Astrocyte (in vitro differentiated cells and primary cell): ENCODE data around the gene TFIP11. TPM values are rescaled to one million over a fixed set of nuclear protein-coding genes. Genes with fewer than 3 reads are reported as not detected.

Experiments
- DNase-seq: peaks from one replicate; pipeline ENCODE4 v3.0.0-alpha.2; 2010; ENCODE audit warnings: low read depth
- FAIRE-seq: peaks from 2 replicates; lab custom pipeline; 2011; peaks lifted over from hg19 to GRCh38; lab: Jason Lieb, UNC
- H2AFZ ChIP-seq: 2 replicates; pipeline ENCODE4 v1.6.0; 2012; ENCODE audit warnings: low read depth, low read length, inconsistent platforms
- H3K27ac ChIP-seq: 2 replicates; pipeline ENCODE4 v1.5.1; 2011; ENCODE audit warnings: low read depth, low read length, inconsistent platforms
- H3K27me3 ChIP-seq: 2 replicates; pipeline ENCODE4 v1.6.0; 2011; ENCODE audit warnings: low read length, inconsistent platforms; ENCODE audit not compliant: insufficient read depth
- H3K36me3 ChIP-seq: 2 replicates; pipeline ENCODE4 v1.5.1; 2011; ENCODE audit warnings: low read length, inconsistent platforms; ENCODE audit not compliant: insufficient read depth
- H3K4me1 ChIP-seq: 2 replicates; pipeline ENCODE4 v1.5.1; 2011; ENCODE audit warnings: low read length, inconsistent platforms; ENCODE audit not compliant: insufficient read depth
- H3K4me2 ChIP-seq: 2 replicates; pipeline ENCODE4 v1.6.0; 2012; ENCODE audit warnings: low read length, inconsistent platforms
- H3K4me3 ChIP-seq: 2 replicates; pipeline ENCODE4 v1.5.1; 2011; ENCODE audit warnings: low read depth, mild to moderate bottlenecking, low read length, inconsistent platforms; ENCODE audit not compliant: insufficient read depth
- H3K79me2 ChIP-seq: 2 replicates; pipeline ENCODE4 v1.6.0; 2012; ENCODE audit warnings: mild to moderate bottlenecking, low read length, inconsistent platforms; ENCODE audit not compliant: insufficient read depth
- H3K9ac ChIP-seq: 2 replicates; pipeline ENCODE4 v1.6.0; 2012; ENCODE audit warnings: mild to moderate bottlenecking, low read length, inconsistent platforms
- H3K9me3 ChIP-seq: 2 replicates; pipeline ENCODE4 v1.5.1; 2012; ENCODE audit warnings: low read depth, mild to moderate bottlenecking, low read length, inconsistent platforms; ENCODE audit not compliant: insufficient read depth
- H4K20me1 ChIP-seq: 2 replicates; pipeline ENCODE4 v1.6.0; 2012; ENCODE audit warnings: low read length, inconsistent platforms; ENCODE audit not compliant: insufficient read depth
- H3K27ac Mint-ChIP-seq: one replicate; pipeline ENCODE4 v1.8.0; 2021; ENCODE audit warnings: mild to moderate bottlenecking, mixed read lengths; ENCODE audit not compliant: unreplicated experiment
- H3K27me3 Mint-ChIP-seq: one replicate; pipeline ENCODE4 v1.8.0; 2021; ENCODE audit warnings: low read depth, mixed read lengths; ENCODE audit not compliant: unreplicated experiment
- H3K36me3 Mint-ChIP-seq: one replicate; pipeline ENCODE4 v1.8.0; 2021; ENCODE audit warnings: low read depth, mixed read lengths; ENCODE audit not compliant: unreplicated experiment
- H3K4me1 Mint-ChIP-seq: one replicate; pipeline ENCODE4 v1.8.0; 2021; ENCODE audit warnings: low read depth, mixed read lengths; ENCODE audit not compliant: unreplicated experiment
- H3K4me3 Mint-ChIP-seq: one replicate; pipeline ENCODE4 v1.8.0; 2021; ENCODE audit warnings: mild to moderate bottlenecking, moderate library complexity, mixed read lengths; ENCODE audit not compliant: unreplicated experiment
- H3K9me3 Mint-ChIP-seq: one replicate; pipeline ENCODE4 v1.8.0; 2021; ENCODE audit warnings: mild to moderate bottlenecking, mixed read lengths; ENCODE audit not compliant: unreplicated experiment
- CTCF ChIP-seq: IDR thresholded peaks from 2 replicates; pipeline ENCODE4 v1.5.1; 2011; ENCODE audit warnings: low read depth, mild to moderate bottlenecking, inconsistent platforms, low read length, moderate library complexity; ENCODE audit not compliant: insufficient read depth
- EZH2 ChIP-seq: IDR thresholded peaks from 2 replicates; pipeline ENCODE4 v1.6.1; 2012; ENCODE audit warnings: mild to moderate bottlenecking, low read length, inconsistent platforms; ENCODE audit not compliant: insufficient read depth
- total RNA-seq: library from RNA; stranded (reverse); gene quantifications from 2 replicates; pipeline ENCODE4 v1.2.1, GENCODE V29; 2021

TFIP11 gene
- total RNA-seq, 1 donor from 2014 or later, result 36.9 TPM

DNA sequence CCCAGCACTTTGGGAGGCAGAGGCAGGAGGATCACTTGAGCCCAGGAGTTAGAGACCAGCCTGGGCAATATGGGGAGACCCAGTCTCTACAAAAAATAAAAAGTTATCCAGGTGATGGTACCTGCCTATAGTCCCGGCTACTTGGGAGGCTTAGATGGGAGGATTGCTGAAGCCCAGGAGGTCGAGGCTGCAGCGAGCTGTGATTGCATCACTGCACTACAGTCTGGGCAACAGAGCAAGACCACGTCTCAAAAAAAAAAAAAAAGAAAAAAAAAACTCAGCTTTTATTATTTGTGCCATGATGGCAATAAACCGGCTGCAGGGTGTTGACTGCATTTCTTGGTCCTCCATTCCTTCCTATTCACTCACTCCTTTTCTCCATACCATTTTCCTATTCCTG is 33.6 kb upstream of the TFIP11 start:
- Histone ChIP-seq H3K27ac (no peak overlapping the region), H2AFZ (no peak overlapping the region), H4K20me1 (peaks cover 26% of the 10 kb centered on the region), H3K9ac (no peak overlapping the region), H3K79me2 (peaks cover 38% of the 10 kb centered on the region), H3K27me3 (no peaks in the 10 kb centered on the region), H3K4me1 (peaks cover 9% of the 10 kb centered on the region), H3K4me3 (no peak overlapping the region), H3K4me2 (no peak overlapping the region), H3K9me3 (no peaks in the 10 kb centered on the region), H3K36me3 (peaks cover under 1% of the 10 kb centered on the region)
- no peak for DNase-seq
- Mint-ChIP-seq H3K27ac (peak overlapping the region; percentile 6), H3K9me3 (peaks cover 1% of the 10 kb centered on the region), H3K4me3 (peak overlapping the region; percentile 25), H3K36me3 (peaks cover 17% of the 10 kb centered on the region), H3K27me3 (no peaks in the 10 kb centered on the region), H3K4me1 (peaks cover 28% of the 10 kb centered on the region)
- no peak for FAIRE-seq
- TF ChIP-seq CTCF (no peak), EZH2 (no peak)

- Mint-ChIP-seq H3K4me3 (no peak overlapping the region), H3K9me3 (peaks cover 1% of the 10 kb centered on the region), H3K4me1 (peaks cover 24% of the 10 kb centered on the region), H3K27me3 (no peaks in the 10 kb centered on the region), H3K36me3 (peaks cover 18% of the 10 kb centered on the region), H3K27ac (no peak overlapping the region)
- H3K4me3 ChIP-seq, result no peak overlapping the region
- no peaks in the 10 kb centered on the region for H3K27me3 ChIP-seq
- FAIRE-seq (no peak), DNase-seq (no peak)
- peaks cover 4% of the 10 kb centered on the region for H3K36me3 ChIP-seq
- TF ChIP-seq CTCF, result no peak
- no peak for TF ChIP-seq EZH2
- peaks cover 26% of the 10 kb centered on the region for H4K20me1 ChIP-seq
- peaks cover 7% of the 10 kb centered on the region for H3K4me1 ChIP-seq
- no peak overlapping the region for H3K27ac ChIP-seq
- peaks cover 38% of the 10 kb centered on the region for H3K79me2 ChIP-seq
- no peaks in the 10 kb centered on the region for H3K9me3 ChIP-seq
- no peak overlapping the region for H2AFZ ChIP-seq
- H3K9ac ChIP-seq, result no peak overlapping the region
- no peak overlapping the region for H3K4me2 ChIP-seq
Observed at GRCh38 chr22:26545385-26545784, 33.1 kb upstream of the TFIP11 start.

- Histone ChIP-seq H2AFZ (no peak overlapping the region), H3K9ac (no peak overlapping the region), H3K36me3 (peaks cover 10% of the 10 kb centered on the region), H3K79me2 (peaks cover 38% of the 10 kb centered on the region), H3K9me3 (no peaks in the 10 kb centered on the region), H3K27ac (no peak overlapping the region), H4K20me1 (peaks cover 26% of the 10 kb centered on the region), H3K27me3 (no peaks in the 10 kb centered on the region), H3K4me3 (no peak overlapping the region), H3K4me1 (no peaks in the 10 kb centered on the region), H3K4me2 (no peak overlapping the region)
- DNase-seq (no peak), FAIRE-seq (no peak)
- H3K4me1 Mint-ChIP-seq, result peaks cover 18% of the 10 kb centered on the region
- no peak overlapping the region for H3K27ac Mint-ChIP-seq
- peaks cover 1% of the 10 kb centered on the region for H3K9me3 Mint-ChIP-seq
- TF ChIP-seq EZH2, result no peak
- no peak for TF ChIP-seq CTCF
- peaks cover 20% of the 10 kb centered on the region for H3K36me3 Mint-ChIP-seq
- H3K4me3 Mint-ChIP-seq, result no peak overlapping the region
- H3K27me3 Mint-ChIP-seq, result no peaks in the 10 kb centered on the region
Observed at GRCh38 chr22:26544489-26544888, 32.2 kb upstream of the TFIP11 start.
